Measurements from ENCODE around the gene EAF2.

- TF ChIP-seq POLR2A (IDR thresholded peaks at IDR 0.05) (no peak), CTCF (IDR thresholded peaks at IDR 0.05) (no peak)
Observed at GRCh38 chr3:121895121-121895520, 60.1 kb downstream of the EAF2 start.
